AG04450 (cell line): ENCODE data around the gene ZNF492. TPM values are rescaled to one million over a fixed set of nuclear protein-coding genes. Genes with fewer than 3 reads are reported as not detected.
"Not testable (repeated sequence)": the region's sequence is repeated elsewhere in the genome, so short reads cannot be mapped to it uniquely, and the experiment has no call there.

ENCODE experiments used
- CTCF ChIA-PET: fragments of 300-600, 350-600 bp; formaldehyde crosslinking; extraction: SDS; loops from one replicate; lab custom pipeline; 2022; ENCODE audit warnings: antibody characterized with exemption, inconsistent platforms; lab: Charles Lee
- POLR2A ChIA-PET: fragments of 350-600 bp; formaldehyde crosslinking; extraction: SDS; loops from one replicate; lab custom pipeline; 2021; ENCODE audit warnings: antibody characterized with exemption, inconsistent platforms; lab: Yijun Ruan, JAX
- DNase-seq: peaks from one replicate; pipeline ENCODE4 v3.0.0-alpha.2; 2011; ENCODE audit warnings: low read depth, low spot score
- H3K27ac ChIP-seq: one replicate; pipeline ENCODE4 v1.5.1; 2012; ENCODE audit warnings: low read depth, low read length, control low read depth
- H3K27me3 ChIP-seq: one replicate; pipeline ENCODE4 v1.6.0; 2012; ENCODE audit warnings: low read length; ENCODE audit not compliant: control insufficient read depth, insufficient read depth
- H3K4me3 ChIP-seq: 2 replicates; pipeline ENCODE4 v1.5.1; 2011; ENCODE audit warnings: mild to moderate bottlenecking, low read depth, low read length, control low read depth
- H3K9me3 ChIP-seq: 2 replicates; pipeline ENCODE4 v1.5.1; 2012; ENCODE audit warnings: low read length; ENCODE audit not compliant: control insufficient read depth, insufficient read depth
- polyA plus RNA-seq: library from polyadenylated mRNA; depleted of rRNA; stranded (reverse); fragments of >200 nt; gene quantifications from 2 replicates; pipeline ENCODE4 v1.2.3, GENCODE V29; 2011
- TF ChIP-seq, protein P1 (sequence below): IDR thresholded peaks from 2 replicates; pipeline ENCODE4 v1.5.1; 2011; ENCODE audit warnings: low read depth, low read length, control low read depth, inconsistent platforms

ZNF492 gene
- polyA plus RNA-seq, 1 experiment, result 0.22 TPM

DNA sequence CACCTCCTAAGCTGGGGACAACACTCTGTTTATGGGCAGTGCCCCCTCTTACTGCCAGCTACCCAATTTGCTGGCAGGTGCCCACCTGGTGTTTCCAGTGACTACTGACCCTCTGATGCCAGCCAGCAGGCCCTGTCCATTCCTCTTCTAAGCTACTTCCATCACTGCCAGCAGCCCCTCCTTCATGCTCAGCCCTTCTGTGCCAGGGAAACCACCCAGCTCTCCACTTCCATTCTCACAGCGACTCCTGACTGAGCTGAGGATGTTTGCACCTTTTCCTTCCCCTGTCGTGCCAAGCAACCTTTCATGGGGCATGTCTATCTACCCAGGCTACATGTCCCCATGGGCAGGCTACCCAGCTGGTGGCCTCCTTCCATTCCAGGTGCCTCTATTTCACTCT, 24.0 kb upstream of the ZNF492 start:
- Histone ChIP-seq H3K27ac (no peak overlapping the region), H3K4me3 (no peak overlapping the region), H3K27me3 (no peaks in the 10 kb centered on the region), H3K9me3 (peaks cover 64% of the 10 kb centered on the region)
- TF ChIP-seq, protein P1, sequence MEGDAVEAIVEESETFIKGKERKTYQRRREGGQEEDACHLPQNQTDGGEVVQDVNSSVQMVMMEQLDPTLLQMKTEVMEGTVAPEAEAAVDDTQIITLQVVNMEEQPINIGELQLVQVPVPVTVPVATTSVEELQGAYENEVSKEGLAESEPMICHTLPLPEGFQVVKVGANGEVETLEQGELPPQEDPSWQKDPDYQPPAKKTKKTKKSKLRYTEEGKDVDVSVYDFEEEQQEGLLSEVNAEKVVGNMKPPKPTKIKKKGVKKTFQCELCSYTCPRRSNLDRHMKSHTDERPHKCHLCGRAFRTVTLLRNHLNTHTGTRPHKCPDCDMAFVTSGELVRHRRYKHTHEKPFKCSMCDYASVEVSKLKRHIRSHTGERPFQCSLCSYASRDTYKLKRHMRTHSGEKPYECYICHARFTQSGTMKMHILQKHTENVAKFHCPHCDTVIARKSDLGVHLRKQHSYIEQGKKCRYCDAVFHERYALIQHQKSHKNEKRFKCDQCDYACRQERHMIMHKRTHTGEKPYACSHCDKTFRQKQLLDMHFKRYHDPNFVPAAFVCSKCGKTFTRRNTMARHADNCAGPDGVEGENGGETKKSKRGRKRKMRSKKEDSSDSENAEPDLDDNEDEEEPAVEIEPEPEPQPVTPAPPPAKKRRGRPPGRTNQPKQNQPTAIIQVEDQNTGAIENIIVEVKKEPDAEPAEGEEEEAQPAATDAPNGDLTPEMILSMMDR, result no peak
- ChIA-PET POLR2A (no interaction called here), CTCF (interaction anchor here (0.7 kb wide), 1 partner anchor 1505 kb away, joined by 3 read pairs; no protein-coding TSS in a partner anchor)
- no peak for DNase-seq

DNA sequence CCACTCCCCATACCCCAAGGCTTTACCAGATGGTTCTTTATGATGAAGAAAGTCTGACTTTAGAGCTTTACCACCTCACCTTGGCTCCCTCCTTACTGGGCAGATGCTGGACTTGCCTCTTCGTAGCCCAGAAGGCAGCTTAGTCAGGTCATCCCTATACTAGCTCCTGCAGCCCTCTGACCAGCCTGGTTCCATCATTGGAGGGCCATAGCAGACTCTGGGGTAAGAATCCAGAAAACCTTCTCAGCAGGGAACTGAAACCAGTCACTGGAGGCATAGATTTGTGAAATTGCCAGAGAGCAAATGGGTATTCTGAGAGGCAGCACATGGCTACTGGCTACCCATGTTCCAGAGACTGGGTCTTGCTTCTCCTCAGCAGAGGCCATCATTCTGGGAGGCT, 21.8 kb upstream of the ZNF492 start:
- ChIA-PET POLR2A (no interaction called here), CTCF (no interaction called here)

DNA sequence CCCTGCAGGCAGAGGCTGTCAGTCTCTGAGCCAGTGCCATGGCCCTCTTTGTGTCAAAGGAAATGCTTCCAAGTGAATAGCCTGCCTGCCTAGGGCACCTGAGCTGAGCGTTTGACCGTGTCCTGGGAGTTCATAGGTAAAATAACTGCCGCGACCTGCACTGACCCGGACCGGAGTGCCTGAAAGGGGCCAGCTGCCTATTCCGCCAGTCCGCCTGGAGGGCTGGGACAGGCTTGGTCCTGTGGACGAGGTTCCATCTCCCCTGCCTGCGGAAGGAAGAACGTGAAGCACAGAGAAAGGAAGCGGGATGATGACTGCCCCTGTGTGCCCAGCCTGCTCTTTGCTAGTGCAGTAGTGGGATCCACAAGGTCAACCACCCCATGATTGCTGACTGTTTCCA, 17.5 kb upstream of the ZNF492 start:
- Histone ChIP-seq H3K9me3 (peaks cover 51% of the 10 kb centered on the region), H3K4me3 (no peak overlapping the region), H3K27me3 (no peaks in the 10 kb centered on the region), H3K27ac (no peak overlapping the region)
- DNase-seq, result no peak
- TF ChIP-seq, protein P1, result no peak
- ChIA-PET POLR2A (no interaction called here), CTCF (no interaction called here)

More for the DNA sequence above, 21.8 kb upstream of the ZNF492 start:
- Histone ChIP-seq H3K27me3 (no peaks in the 10 kb centered on the region), H3K9me3 (peaks cover 56% of the 10 kb centered on the region), H3K4me3 (no peak overlapping the region), H3K27ac (no peak overlapping the region)
- TF ChIP-seq, protein P1, result no peak
- no peak for DNase-seq

DNA sequence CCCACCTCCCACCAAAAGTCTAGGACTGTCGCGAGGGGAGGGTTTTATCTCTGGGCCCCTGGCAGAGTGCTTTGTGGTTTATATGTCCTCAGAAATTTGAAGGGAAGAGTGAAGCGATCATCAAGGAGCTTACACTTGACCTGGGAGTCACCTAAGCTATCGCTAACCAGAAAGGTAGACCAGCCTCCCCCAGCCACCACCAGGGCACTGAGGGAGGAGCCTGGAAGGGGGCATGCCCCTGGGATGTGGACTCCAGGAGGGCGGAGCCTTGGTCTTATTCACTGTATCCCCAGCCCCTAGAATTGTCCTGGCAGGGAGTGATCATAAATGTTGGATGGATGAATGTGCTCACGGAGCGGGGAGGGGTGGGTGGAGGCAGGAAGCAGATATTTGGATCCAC, 16.9 kb upstream of the ZNF492 start:
- H3K4me3 ChIP-seq, POLR2A ChIA-PET, CTCF ChIA-PET, H3K27me3 ChIP-seq, DNase-seq, H3K27ac ChIP-seq: not testable (repeated sequence)
- H3K9me3 ChIP-seq, result peaks cover 51% of the 10 kb centered on the region

DNA sequence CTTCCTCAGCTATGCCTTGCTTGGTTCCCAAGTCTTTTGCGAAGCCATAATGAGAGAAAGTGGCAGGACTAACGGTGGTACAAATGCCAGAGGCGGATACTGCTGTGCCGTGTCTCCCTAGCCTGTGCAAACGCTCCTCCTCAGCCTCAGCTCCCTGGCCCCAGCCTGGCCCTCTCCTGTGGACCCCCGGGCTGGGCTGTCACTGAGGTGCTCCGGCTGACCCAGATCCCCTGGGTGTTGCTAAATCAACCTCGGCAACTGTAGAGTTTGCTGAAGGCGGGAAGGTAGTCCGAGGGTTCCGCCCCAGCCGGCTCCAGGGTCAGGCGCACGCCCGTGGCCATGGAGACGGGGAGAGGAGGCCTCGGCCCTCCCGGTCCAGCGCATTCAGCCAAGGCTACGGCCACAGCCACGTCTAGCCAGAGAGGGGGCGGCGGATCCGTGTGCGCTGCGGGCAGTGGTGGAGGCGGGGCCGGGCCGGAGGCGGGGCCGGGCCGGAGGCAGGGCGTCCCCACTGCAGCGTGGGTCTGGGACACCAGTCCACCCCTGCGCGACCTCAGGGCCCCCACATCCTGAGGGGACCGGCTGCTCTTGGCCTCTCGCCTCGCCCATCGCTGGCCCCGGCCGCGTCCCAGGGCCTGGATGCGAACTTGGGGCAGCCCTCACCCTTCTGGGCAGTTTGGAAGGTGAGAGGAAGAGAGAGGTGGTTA, 16.4 kb upstream of the ZNF492 start:
- no peak overlapping the region for H3K27ac ChIP-seq
- TF ChIP-seq, protein P1, result no peak
- DNase-seq, result no peak
- ChIA-PET POLR2A (no interaction called here), CTCF (no interaction called here)
- H3K27me3 ChIP-seq, result no peaks in the 10 kb centered on the region
- H3K4me3 ChIP-seq, result no peak overlapping the region
- peaks cover 46% of the 10 kb centered on the region for H3K9me3 ChIP-seq
